SK-N-SH (cell line): ENCODE results near the gene DZIP1L.

Experiments used
- CTCF ChIP-seq: fragments of 200-600 bp; sonication (generic); IDR thresholded peaks from 2 replicates; pipeline ENCODE4 v1.6.1; 2017; ENCODE audit warnings: antibody characterized with exemption, mild to moderate bottlenecking, moderate library complexity
- FOXM1 ChIP-seq: IDR thresholded peaks from 2 replicates; pipeline ENCODE4 v1.4.0; 2012; ENCODE audit warnings: low read depth, mild to moderate bottlenecking
- POLR2AphosphoS5 ChIP-seq: IDR thresholded peaks from 2 replicates; pipeline ENCODE4 v1.6.1; 2012; ENCODE audit warnings: low read depth, low read length
- ZBTB33 ChIP-seq: IDR thresholded peaks from 2 replicates; pipeline ENCODE4 v1.4.0; 2012; ENCODE audit warnings: low read depth, borderline replicate concordance

- TF ChIP-seq POLR2AphosphoS5 (no peak), CTCF (no peak), ZBTB33 (no peak), FOXM1 (no peak)
Observed at GRCh38 chr3:138113326-138113725, 2.1 kb downstream of the DZIP1L start.
